Stimulated activated CD8-positive, alpha-beta memory T cell treated with anti-CD3 and anti-CD28 coated beads, Interleukin-12 subunit alpha, Interleukin-12 subunit beta, amount 100 ng/mL, for 24 hours (primary cell): Measurements from ENCODE around the gene TTN.
"Not testable (repeated sequence)": the region's sequence is repeated elsewhere in the genome, so short reads cannot be mapped to it uniquely, and the experiment has no call there.

ENCODE experiments used
- DNase-seq: peaks from one replicate; pipeline ENCODE4 v3.0.0-alpha.2; 2020; ENCODE audit errors: extremely low read depth

The TTN gene

DNA sequence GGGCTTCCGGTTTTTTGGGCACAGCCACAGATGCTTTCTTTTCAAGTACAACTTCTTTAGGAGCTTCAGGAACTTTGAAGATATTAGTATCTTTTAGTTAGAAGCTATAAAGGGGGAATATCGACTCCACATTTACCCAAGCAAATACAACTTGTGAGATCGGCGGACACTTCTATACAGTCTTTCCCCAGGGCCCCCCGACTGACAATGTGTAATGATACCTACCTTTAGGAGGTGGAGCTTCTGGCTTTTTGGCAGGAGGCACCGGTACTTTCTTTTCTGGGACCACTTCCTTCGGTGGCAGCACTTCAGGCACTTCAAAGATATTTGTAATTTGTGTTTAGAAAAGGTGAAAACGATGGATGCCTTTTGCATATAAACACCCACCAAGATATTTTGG lies 148.7 kb downstream of the TTN start:
- not testable (repeated sequence) for DNase-seq

DNA sequence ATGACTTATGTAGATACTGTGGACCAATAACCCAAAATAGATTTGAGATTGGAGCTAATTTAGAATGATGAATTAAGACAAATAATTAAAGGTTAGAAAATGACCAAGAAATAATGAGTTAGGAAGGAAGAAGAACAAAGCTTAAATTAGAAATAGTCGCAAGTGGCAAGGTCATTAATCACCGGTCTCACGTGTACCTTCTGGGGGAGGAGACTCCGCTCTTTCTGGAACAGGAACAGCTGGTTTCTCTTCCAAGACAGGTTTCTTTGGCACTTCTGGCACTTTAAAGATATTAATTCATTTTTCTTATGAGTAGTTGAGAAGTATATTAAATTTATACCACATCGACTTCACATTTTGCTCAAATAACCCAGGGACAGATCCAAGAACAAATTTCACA lies 156.7 kb downstream of the TTN start:
- DNase-seq, result no peak

- DNase-seq, result no peak
Measured at GRCh38 chr2:178644919-178645318, 162.3 kb downstream of the TTN start.

DNA sequence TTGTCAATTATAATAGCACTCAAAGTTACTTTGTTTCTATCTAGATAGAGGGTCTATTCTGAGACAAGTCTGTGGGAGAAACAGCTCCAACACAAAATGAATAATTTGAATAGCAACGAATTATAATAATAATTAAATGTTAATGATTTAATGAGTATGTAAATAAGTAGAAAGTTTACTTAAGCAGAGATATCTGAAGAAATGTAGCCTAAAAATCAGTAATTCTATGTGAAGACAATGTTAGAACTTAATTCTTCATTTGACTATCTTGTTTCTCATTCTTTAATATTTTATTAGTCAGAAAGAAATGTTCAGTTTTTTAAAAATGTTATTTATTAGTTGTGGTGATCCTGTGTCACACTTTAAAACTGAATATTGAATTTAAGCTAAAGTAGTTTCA lies 165.7 kb downstream of the TTN start:
- no peak for DNase-seq

DNA sequence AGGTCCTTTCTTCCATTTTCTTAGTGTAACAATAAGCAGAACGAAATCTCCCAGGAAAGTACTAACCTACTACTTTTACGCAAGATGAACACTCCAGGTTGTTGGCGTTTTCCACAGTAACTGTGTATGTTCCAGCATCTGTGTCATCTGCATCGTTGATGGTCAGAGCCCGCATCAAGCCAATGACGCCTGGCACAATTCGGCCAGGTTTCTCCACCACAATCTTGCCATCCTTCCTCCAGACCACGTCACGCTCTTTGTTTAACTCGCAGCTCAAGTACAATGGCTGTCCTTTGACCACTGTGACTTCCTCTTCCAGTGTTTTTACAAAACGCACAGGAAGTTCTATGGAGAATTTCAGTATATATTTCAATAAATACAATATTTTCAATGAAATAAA lies 171.3 kb downstream of the TTN start:
- DNase-seq, result no peak

GRCh38 chr2:178632729-178633128 lies 174.5 kb downstream of the TTN start:
- DNase-seq, result no peak

DNA sequence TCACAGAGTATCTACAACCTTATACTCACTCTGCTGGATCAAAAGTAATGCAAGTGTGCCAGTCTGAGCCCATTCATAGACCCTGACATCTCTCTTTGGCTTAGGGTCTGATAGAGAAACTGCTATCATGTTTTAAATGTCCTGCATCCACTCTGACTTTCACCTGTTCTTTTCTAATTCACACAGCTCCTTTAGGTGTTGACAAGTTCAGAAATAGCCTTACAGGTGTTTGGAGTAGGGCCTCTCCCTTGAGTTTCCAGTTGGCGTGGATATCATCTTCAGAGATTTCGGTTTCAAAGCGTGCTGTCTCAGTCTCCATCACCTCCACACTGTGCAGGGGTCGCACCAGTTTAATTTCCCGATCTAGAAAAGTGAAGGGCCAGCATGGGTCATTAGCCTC lies 176.6 kb downstream of the TTN start:
- no peak for DNase-seq

DNA sequence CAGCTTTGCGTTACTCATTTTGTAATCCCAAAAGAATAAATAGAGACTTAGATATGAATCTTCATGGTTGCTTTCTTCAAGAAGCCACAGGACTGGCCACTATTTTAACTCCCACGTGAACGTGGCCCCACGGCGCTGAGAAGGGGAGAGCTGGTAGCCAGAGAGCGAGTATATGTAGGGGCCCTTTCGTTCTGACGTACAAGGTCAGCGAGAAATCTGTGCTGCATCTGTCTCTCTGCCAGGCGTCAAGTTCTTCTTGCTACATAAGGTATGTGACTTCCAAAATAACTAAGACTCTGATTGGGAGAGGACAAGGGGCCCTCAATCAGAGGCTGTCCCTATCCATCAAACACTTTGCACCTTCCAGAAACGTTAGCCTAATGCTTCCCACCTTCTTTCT lies 177.8 kb downstream of the TTN start:
- DNase-seq, result no peak

DNA sequence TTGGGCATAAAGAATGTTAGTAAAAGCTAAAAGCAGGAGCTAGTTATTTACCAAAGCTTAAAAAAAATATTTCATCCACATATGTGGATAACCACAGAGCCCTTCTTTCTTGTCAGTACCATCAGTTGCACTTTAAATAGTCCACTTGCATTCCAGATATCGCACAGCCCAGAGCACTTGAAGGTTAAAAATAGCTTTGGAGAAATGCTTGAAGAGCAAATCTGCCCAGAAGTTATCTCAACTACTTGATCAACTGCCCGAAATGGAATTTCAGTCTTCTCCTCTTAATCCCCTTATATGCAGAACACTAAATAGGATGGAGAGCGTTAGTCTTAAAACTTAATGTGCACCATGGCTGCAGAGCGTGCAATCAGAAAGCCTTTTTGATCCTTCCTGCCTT lies 178.6 kb downstream of the TTN start:
- no peak for DNase-seq

GRCh38 chr2:178627401-178627800 lies 179.8 kb downstream of the TTN start:
- DNase-seq, result no peak

GRCh38 chr2:178615969-178616368 lies 191.3 kb downstream of the TTN start:
- DNase-seq, result no peak

DNA sequence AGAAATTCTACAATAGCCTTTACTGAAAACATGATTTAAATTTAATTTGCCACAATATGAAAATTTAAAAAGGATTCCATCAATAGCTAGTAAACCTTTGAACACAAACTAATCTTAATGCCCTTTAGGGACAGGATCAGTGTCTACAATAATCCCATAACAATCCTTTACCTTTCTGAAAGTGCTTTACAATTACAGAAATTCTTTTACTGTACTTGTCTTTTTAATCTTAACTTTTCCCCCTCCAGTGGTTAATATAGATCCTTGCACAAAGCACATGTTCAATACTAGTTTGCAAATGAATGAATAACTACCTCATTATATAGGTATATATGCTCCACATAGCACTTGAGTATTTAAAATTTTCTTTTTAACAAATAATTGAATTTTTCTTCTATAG lies 204.3 kb downstream of the TTN start:
- no peak for DNase-seq

DNA sequence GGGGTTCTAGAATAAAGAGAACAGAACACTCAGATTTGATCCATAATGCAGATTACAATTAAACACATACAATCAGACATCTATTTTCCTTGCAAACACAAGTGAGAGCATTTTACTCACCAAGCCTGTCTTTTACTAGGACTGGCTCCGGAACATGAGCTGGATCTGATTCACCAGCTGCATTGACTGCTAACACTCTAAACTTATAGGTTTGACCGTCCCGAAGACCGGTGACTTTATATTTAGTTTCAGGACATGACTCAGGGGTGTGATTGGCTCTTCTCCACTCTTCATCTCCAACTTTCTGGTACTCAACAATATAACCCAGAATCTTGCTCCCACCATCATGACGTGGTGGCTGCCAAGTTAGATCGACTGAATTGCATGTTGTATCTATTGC lies 214.6 kb downstream of the TTN start:
- DNase-seq, result no peak

- DNase-seq, result no peak
Measured at GRCh38 chr2:178589335-178589734, 217.9 kb downstream of the TTN start.

GRCh38 chr2:178584666-178585065 lies 222.6 kb downstream of the TTN start:
- DNase-seq, result no peak

GRCh38 chr2:178579006-178579405 lies 228.2 kb downstream of the TTN start:
- no peak for DNase-seq

- no peak for DNase-seq
Measured at GRCh38 chr2:178574789-178575188, 232.4 kb downstream of the TTN start.

GRCh38 chr2:178568227-178568626 lies 239.0 kb downstream of the TTN start:
- DNase-seq, result no peak

DNA sequence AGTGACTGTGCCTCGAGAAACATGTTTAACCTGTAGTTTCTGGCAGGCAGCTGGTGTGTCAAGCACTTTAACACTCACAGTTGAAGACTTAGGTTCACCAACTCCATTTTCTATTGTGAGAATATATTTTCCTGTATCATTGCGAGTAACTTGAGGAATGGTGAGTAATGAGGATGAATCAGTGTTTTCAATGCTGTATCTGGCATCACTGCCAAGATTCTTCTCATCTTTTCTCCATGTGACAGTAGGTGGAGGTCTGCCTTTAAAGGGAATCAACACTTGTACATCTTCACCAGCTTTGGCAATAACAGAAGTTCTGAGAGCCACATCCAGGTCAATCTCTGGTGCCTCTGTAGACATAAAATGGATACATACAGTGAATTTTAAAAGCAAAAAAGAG lies 254.2 kb downstream of the TTN start:
- no peak for DNase-seq

GRCh38 chr2:178550352-178550751 lies 256.9 kb downstream of the TTN start:
- DNase-seq, result no peak

GRCh38 chr2:178542569-178542968 lies 264.7 kb downstream of the TTN start:
- DNase-seq, result no peak

GRCh38 chr2:178542161-178542560 lies 265.1 kb downstream of the TTN start:
- DNase-seq, result no peak

DNA sequence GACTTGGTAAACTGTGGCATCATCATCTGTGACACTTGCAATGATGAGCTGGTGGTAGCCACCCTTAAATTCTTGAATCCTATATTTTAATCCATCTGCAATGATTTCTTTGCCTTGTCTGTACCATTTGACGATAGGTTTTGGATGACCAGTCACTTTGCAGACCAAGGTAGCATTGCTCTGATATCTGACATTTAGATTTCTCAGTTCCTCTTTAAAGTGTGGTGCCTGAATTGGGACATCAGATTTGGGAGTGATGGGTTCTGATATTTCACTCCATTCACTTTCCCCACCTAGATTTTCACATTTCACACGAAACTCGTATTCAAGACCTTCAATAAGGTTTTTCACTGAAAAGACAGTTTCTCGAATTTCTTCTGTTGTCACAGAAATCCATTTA lies 271.2 kb downstream of the TTN start:
- no peak for DNase-seq

DNA sequence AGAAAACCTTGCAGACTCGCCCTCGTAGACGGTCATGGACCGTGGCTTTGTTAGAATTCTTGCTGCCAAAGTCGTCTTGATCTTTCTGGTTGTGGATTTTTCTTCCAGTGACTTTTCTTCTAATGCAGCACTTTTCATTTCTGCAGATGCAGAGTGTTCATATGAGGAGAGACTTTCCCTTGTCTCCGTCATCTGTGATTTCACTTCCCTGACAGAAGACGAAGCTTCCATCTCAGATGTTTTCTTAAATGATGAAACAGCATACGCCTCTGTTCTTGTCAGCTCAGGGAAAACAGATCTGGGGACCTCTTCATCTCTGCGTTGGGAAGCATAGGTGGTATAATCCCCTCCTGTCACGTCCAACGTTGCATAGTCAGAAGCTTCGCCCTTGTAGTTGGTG lies 276.1 kb downstream of the TTN start:
- no peak for DNase-seq

- DNase-seq, result no peak
Measured at GRCh38 chr2:178530625-178531142, 276.5 kb downstream of the TTN start.
